GM21723 (cell line): ENCODE results near the gene RAD9A.

Experiments used
- ATAC-seq: cut with Tn5 transposase; IDR thresholded peaks from one replicate; pipeline ENCODE4 v1.9.1; 2021; ENCODE audit warnings: mild to moderate bottlenecking, moderate library complexity; ENCODE audit not compliant: unreplicated experiment

Gene RAD9A

GRCh38 chr11:67407688-67408163 lies 15.9 kb downstream of the RAD9A start:
- ATAC-seq: no peak

GRCh38 chr11:67408437-67409200 lies 16.8 kb downstream of the RAD9A start:
- ATAC-seq: no peak

- ATAC-seq: peak; percentile 55
Observed at GRCh38 chr11:67409261-67409666, 17.5 kb downstream of the RAD9A start.

- no peak for ATAC-seq
Observed at GRCh38 chr11:67409781-67410368, 18.1 kb downstream of the RAD9A start.

GRCh38 chr11:67410369-67410831 lies 18.6 kb downstream of the RAD9A start:
- ATAC-seq: no peak

GRCh38 chr11:67410984-67411784 lies 19.4 kb downstream of the RAD9A start:
- no peak for ATAC-seq

GRCh38 chr11:67411785-67412152 lies 20.0 kb downstream of the RAD9A start:
- ATAC-seq: no peak

- ATAC-seq: no peak
Observed at GRCh38 chr11:67412495-67413179, 20.9 kb downstream of the RAD9A start.

- no peak for ATAC-seq
Observed at GRCh38 chr11:67413266-67413849, 21.6 kb downstream of the RAD9A start.

- no peak for ATAC-seq
Observed at GRCh38 chr11:67415501-67416304, 23.9 kb downstream of the RAD9A start, which contains the start of gene CARNS1. TSS of gene CARNS1 (plus strand) at chr11:67415678. CDS start at chr11:67416200, 522 bp downstream.

GRCh38 chr11:67416416-67417335 lies 24.9 kb downstream of the RAD9A start:
- no peak for ATAC-seq

GRCh38 chr11:67417425-67417824 lies 25.6 kb downstream of the RAD9A start:
- ATAC-seq: no peak

- ATAC-seq: no peak
Observed at GRCh38 chr11:67418476-67419281, 26.9 kb downstream of the RAD9A start.

GRCh38 chr11:67419325-67420049 lies 27.7 kb downstream of the RAD9A start:
- ATAC-seq: no peak

- no peak for ATAC-seq
Observed at GRCh38 chr11:67420147-67420645, 28.4 kb downstream of the RAD9A start.

GRCh38 chr11:67420646-67421429 lies 29.1 kb downstream of the RAD9A start:
- peak; percentile 85 for ATAC-seq
